Measurements from ENCODE around the gene SOSTDC1.

DNA sequence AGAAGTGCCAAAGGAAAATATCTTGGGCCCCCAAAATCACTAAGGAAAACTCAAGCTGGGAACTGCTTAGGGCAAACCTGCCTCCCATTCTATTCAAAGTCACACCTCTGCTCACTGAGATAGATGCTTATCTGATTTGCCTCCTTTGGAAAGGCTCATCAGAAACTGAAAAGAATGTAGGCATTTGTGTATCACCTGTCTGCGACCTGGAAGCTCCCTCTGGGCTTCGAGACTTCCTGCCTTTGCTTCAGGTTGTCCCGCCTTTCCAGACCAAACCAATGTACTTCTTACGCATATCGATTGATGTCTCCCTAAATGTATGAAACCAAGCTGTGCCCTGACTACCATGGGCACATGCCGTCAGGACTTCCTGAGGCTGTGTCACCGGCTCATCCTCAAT is 46.6 kb upstream of the SOSTDC1 start:
- TF ChIP-seq POLR2A (IDR thresholded peaks at IDR 0.05; ENCODE audit: low read length) = no peak
- TF ChIP-seq GATA1 (IDR thresholded peaks at IDR 0.05; ENCODE audit: low read depth, low read length) = no peak
